Neuronal stem cell (in vitro differentiated cells): ENCODE measurements around the gene SLC11A1.

ENCODE experiments used
- DNase-seq: peaks from one replicate; pipeline ENCODE4 v3.0.0-alpha.2; 2013; ENCODE audit warnings: low spot score
- H2AFZ ChIP-seq: one replicate; pipeline ENCODE4 v1.6.1; 2013; ENCODE audit warnings: mild to moderate bottlenecking, low read length, inconsistent platforms
- H2AK5ac ChIP-seq: 2 replicates; pipeline ENCODE4 v1.6.1; 2013; ENCODE audit warnings: low read depth, mild to moderate bottlenecking, inconsistent platforms, low read length, moderate library complexity, mixed read lengths
- H2BK120ac ChIP-seq: 2 replicates; pipeline ENCODE4 v1.6.1; 2013; ENCODE audit warnings: low read depth, mild to moderate bottlenecking, inconsistent platforms, low read length, moderate library complexity, mixed read lengths
- H2BK12ac ChIP-seq: one replicate; pipeline ENCODE4 v1.6.1; 2013; ENCODE audit warnings: low read length, inconsistent platforms
- H2BK15ac ChIP-seq: 2 replicates; pipeline ENCODE4 v1.6.1; 2013; ENCODE audit warnings: mild to moderate bottlenecking, low read length, inconsistent platforms, mixed read lengths
- H2BK5ac ChIP-seq: one replicate; pipeline ENCODE4 v1.6.1; 2013; ENCODE audit warnings: inconsistent platforms, mild to moderate bottlenecking, low read length, moderate library complexity
- H3K14ac ChIP-seq: one replicate; pipeline ENCODE4 v1.6.1; 2013; ENCODE audit warnings: low read length, inconsistent platforms
- H3K18ac ChIP-seq: 2 replicates; pipeline ENCODE4 v1.6.1; 2013; ENCODE audit warnings: low read length, inconsistent platforms
- H3K23ac ChIP-seq: 2 replicates; pipeline ENCODE4 v1.6.1; 2013; ENCODE audit warnings: low read depth, mild to moderate bottlenecking, mixed read lengths, low read length, inconsistent platforms; ENCODE audit not compliant: poor library complexity
- H3K27ac ChIP-seq: replicated peaks from 3 replicates; pipeline ENCODE4 v1.5.1; 2013; ENCODE audit warnings: low read length, inconsistent platforms
- H3K27me3 ChIP-seq, 3 experiments: 2 replicates each; pipeline ENCODE4 v1.6.1; 2013; ENCODE audit warnings: low read length in 3 of 3, mild to moderate bottlenecking in 2 of 3, inconsistent platforms in 1 of 3, low read depth in 1 of 3, mixed read lengths in 1 of 3, moderate library complexity in 1 of 3; ENCODE audit not compliant: control insufficient read depth in 3 of 3, insufficient read depth in 3 of 3
- H3K36me3 ChIP-seq, 2 donors: replicated peaks in 1 of 2; 2 replicates each; pipeline ENCODE4 v1.6.1; 2013; ENCODE audit warnings: low read length in 2 of 2; ENCODE audit not compliant: control insufficient read depth in 2 of 2, insufficient read depth in 2 of 2
- H3K4ac ChIP-seq: 2 replicates; pipeline ENCODE4 v1.6.1; 2013; ENCODE audit warnings: inconsistent platforms, mild to moderate bottlenecking, low read length, moderate library complexity
- H3K4me1 ChIP-seq, 2 donors: 1 replicate in 1 of 2; 2 replicates in 1 of 2; pipeline ENCODE4 v1.6.1; 2013; ENCODE audit warnings: low read length in 2 of 2, low read depth in 1 of 2; ENCODE audit not compliant: control insufficient read depth in 2 of 2, insufficient read depth in 1 of 2
- H3K4me2 ChIP-seq: one replicate; pipeline ENCODE4 v1.6.1; 2013; ENCODE audit warnings: mild to moderate bottlenecking, low read length, inconsistent platforms; ENCODE audit not compliant: insufficient read depth, poor library complexity, severe bottlenecking
- H3K4me3 ChIP-seq, 2 donors: 2 replicates each; pipeline ENCODE4 v1.5.1; 2013; ENCODE audit warnings: low read length in 2 of 2, mild to moderate bottlenecking in 2 of 2, inconsistent platforms in 1 of 2, moderate library complexity in 1 of 2
- H3K79me1 ChIP-seq: one replicate; pipeline ENCODE4 v1.6.1; 2013; ENCODE audit warnings: low read depth, mild to moderate bottlenecking, inconsistent platforms, low read length, moderate library complexity
- H3K9ac ChIP-seq: one replicate; pipeline ENCODE4 v1.6.1; 2013; ENCODE audit warnings: mild to moderate bottlenecking, low read depth, low read length, inconsistent platforms; ENCODE audit not compliant: poor library complexity
- H3K9me3 ChIP-seq, 2 donors: replicated peaks in 1 of 2; 2 replicates each; pipeline versions ENCODE3 to v1.6.1; 2013; ENCODE audit warnings: low read length in 2 of 2, mild to moderate bottlenecking in 2 of 2, inconsistent platforms in 1 of 2, low read depth in 1 of 2, mixed read lengths in 1 of 2, moderate library complexity in 1 of 2; ENCODE audit not compliant: control insufficient read depth in 2 of 2, insufficient read depth in 1 of 2
- H4K8ac ChIP-seq: one replicate; pipeline ENCODE4 v1.6.1; 2013; ENCODE audit warnings: low read depth, mild to moderate bottlenecking, inconsistent platforms, low read length, moderate library complexity
- H4K91ac ChIP-seq: one replicate; pipeline ENCODE4 v1.6.1; 2013; ENCODE audit warnings: low read length, low read depth, mild to moderate bottlenecking, inconsistent platforms; ENCODE audit not compliant: poor library complexity
- WGBS, 2 donors: extraction: QIAGEN DNeasy Blood & Tissue Kit; methylation state at CpG; one replicate each; pipeline ENCODE4 v1.1.7; 2013; ENCODE audit warnings: missing lambda C conversion rate in 2 of 2, mixed read lengths in 1 of 2; ENCODE audit not compliant: insufficient read length in 2 of 2, insufficient replicate concordance in 1 of 2; ENCODE audit errors: extremely low coverage in 2 of 2; 5-methylcytosine and 5-hydroxymethylcytosine counted together

The SLC11A1 gene

GRCh38 chr2:218362606-218363005 lies 19.5 kb upstream of the SLC11A1 start:
- no peak overlapping the region for H3K14ac ChIP-seq

GRCh38 chr2:218363736-218364135 lies 18.3 kb upstream of the SLC11A1 start:
- peaks cover 0 to 21% (median 3%) of the 10 kb centered on the region in 3 experiments for H3K27me3 ChIP-seq
- H3K4ac ChIP-seq = no peak overlapping the region
- H2AK5ac ChIP-seq = peak overlapping the region; percentile 65
- H3K4me2 ChIP-seq = no peak overlapping the region
- H3K79me1 ChIP-seq = no peaks in the 10 kb centered on the region
- H2BK5ac ChIP-seq = no peak overlapping the region
- H3K9me3 ChIP-seq = peaks cover 4 to 7% of the 10 kb centered on the region in 2 donors
- H4K8ac ChIP-seq = no peak overlapping the region
- no peak overlapping the region for H2BK120ac ChIP-seq
- no peak overlapping the region for H3K4me3 ChIP-seq
- no CpG with 5 or more reads among the region's 3 CpGs for WGBS, 2 donors
- no peak overlapping the region for H4K91ac ChIP-seq
- DNase-seq = no peak
- no peak overlapping the region for H2AFZ ChIP-seq
- no peak overlapping the region for H3K9ac ChIP-seq
- no peak overlapping the region for H2BK15ac ChIP-seq
- no peak overlapping the region for H3K14ac ChIP-seq
- H3K27ac ChIP-seq = no peak overlapping the region
- H2BK12ac ChIP-seq = no peak overlapping the region
- H3K23ac ChIP-seq = no peak overlapping the region
- no peaks in the 10 kb centered on the region for H3K36me3 ChIP-seq
- no peak overlapping the region for H3K18ac ChIP-seq
- H3K4me1 ChIP-seq = peaks cover 0 to 3% of the 10 kb centered on the region in 2 donors

More at GRCh38 chr2:218362606-218363005, 19.5 kb upstream of the SLC11A1 start:
- no peak overlapping the region for H2AK5ac ChIP-seq
- H3K9me3 ChIP-seq = peaks cover 4 to 7% of the 10 kb centered on the region in 2 donors
- no peak overlapping the region for H3K9ac ChIP-seq
- no peak overlapping the region for H3K23ac ChIP-seq
- no peak overlapping the region for H3K18ac ChIP-seq
- no peak overlapping the region for H3K4ac ChIP-seq
- no peak overlapping the region for H4K8ac ChIP-seq
- WGBS, 2 donors = no CpG with 5 or more reads among the region's 8 CpGs
- peaks cover 0 to 5% of the 10 kb centered on the region in 2 donors for H3K4me1 ChIP-seq
- no peak overlapping the region for H2BK12ac ChIP-seq
- no peak overlapping the region for H4K91ac ChIP-seq
- no peak overlapping the region for H3K27ac ChIP-seq
- no peak overlapping the region for H2AFZ ChIP-seq
- no peak overlapping the region for H2BK15ac ChIP-seq
- peaks cover 0 to 13% (median 3%) of the 10 kb centered on the region in 3 experiments for H3K27me3 ChIP-seq
- no peaks in the 10 kb centered on the region for H3K36me3 ChIP-seq
- H3K4me2 ChIP-seq = no peak overlapping the region
- DNase-seq = no peak
- no peaks in the 10 kb centered on the region for H3K79me1 ChIP-seq
- no peak overlapping the region for H2BK120ac ChIP-seq
- H3K4me3 ChIP-seq = no peak overlapping the region
- no peak overlapping the region for H2BK5ac ChIP-seq

GRCh38 chr2:218364196-218364595 lies 17.9 kb upstream of the SLC11A1 start:
- H3K9ac ChIP-seq = no peak overlapping the region
- H3K4ac ChIP-seq = no peak overlapping the region
- H3K14ac ChIP-seq = no peak overlapping the region
- no CpG with 5 or more reads among the region's 6 CpGs for WGBS, 2 donors
- H2AFZ ChIP-seq = no peak overlapping the region
- no peak overlapping the region for H4K8ac ChIP-seq
- H3K79me1 ChIP-seq = no peaks in the 10 kb centered on the region
- H3K27ac ChIP-seq = no peak overlapping the region
- H3K18ac ChIP-seq = no peak overlapping the region
- H4K91ac ChIP-seq = no peak overlapping the region
- no peaks in the 10 kb centered on the region for H3K36me3 ChIP-seq
- H2BK120ac ChIP-seq = no peak overlapping the region
- peak overlapping the region; percentile 35 for H2BK15ac ChIP-seq
- no peak for DNase-seq
- H3K4me2 ChIP-seq = no peak overlapping the region
- H3K27me3 ChIP-seq = peaks cover 0 to 26% (median 3%) of the 10 kb centered on the region in 3 experiments
- peak overlapping the region; percentile 65 for H2AK5ac ChIP-seq
- H3K4me3 ChIP-seq = no peak overlapping the region
- H3K9me3 ChIP-seq = peaks cover 4 to 7% of the 10 kb centered on the region in 2 donors
- no peak overlapping the region for H2BK5ac ChIP-seq
- no peak overlapping the region for H2BK12ac ChIP-seq
- peaks cover 0 to 3% of the 10 kb centered on the region in 2 donors for H3K4me1 ChIP-seq
- H3K23ac ChIP-seq = no peak overlapping the region

GRCh38 chr2:218366621-218367414 lies 15.3 kb upstream of the SLC11A1 start:
- no CpG with 5 or more reads among the region's 9 CpGs for WGBS, 2 donors
- H2AK5ac ChIP-seq = peak overlapping the region; percentile 85
- no peak overlapping the region for H3K27ac ChIP-seq
- H3K4ac ChIP-seq = no peak overlapping the region
- no peak overlapping the region for H2BK120ac ChIP-seq
- H3K9me3 ChIP-seq = peaks cover 4 to 7% of the 10 kb centered on the region in 2 donors
- H3K4me1 ChIP-seq = peaks cover 0 to 3% of the 10 kb centered on the region in 2 donors
- peak overlapping the region; percentile 9 for H3K18ac ChIP-seq
- no peak overlapping the region for H4K8ac ChIP-seq
- DNase-seq = no peak
- no peaks in the 10 kb centered on the region for H3K79me1 ChIP-seq
- H3K9ac ChIP-seq = no peak overlapping the region
- H2AFZ ChIP-seq = peak overlapping the region; percentile 82
- no peak overlapping the region for H2BK12ac ChIP-seq
- no peak overlapping the region for H4K91ac ChIP-seq
- peak overlapping the region in 1 of 2 donors; percentile 79 for H3K4me3 ChIP-seq
- H3K4me2 ChIP-seq = no peak overlapping the region
- peaks cover 0 to 47% (median 5%) of the 10 kb centered on the region in 3 experiments for H3K27me3 ChIP-seq
- no peak overlapping the region for H3K23ac ChIP-seq
- H2BK5ac ChIP-seq = no peak overlapping the region
- peak overlapping the region; percentile 30 for H2BK15ac ChIP-seq
- H3K36me3 ChIP-seq = no peaks in the 10 kb centered on the region
- H3K14ac ChIP-seq = no peak overlapping the region
